SHP77 treated with DMSO at 0.1 percent for 48 hours (cell line): ENCODE results near the gene SLC25A26.
"Not testable (repeated sequence)": the region's sequence is repeated elsewhere in the genome, so short reads cannot be mapped to it uniquely, and the experiment has no call there.

Experiments used
- DNase-seq: peaks from one replicate; lab custom pipeline; 2025; lab: John Stamatoyannopoulos, UW

Gene SLC25A26, protein sequence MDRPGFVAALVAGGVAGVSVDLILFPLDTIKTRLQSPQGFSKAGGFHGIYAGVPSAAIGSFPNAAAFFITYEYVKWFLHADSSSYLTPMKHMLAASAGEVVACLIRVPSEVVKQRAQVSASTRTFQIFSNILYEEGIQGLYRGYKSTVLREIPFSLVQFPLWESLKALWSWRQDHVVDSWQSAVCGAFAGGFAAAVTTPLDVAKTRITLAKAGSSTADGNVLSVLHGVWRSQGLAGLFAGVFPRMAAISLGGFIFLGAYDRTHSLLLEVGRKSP

DNA sequence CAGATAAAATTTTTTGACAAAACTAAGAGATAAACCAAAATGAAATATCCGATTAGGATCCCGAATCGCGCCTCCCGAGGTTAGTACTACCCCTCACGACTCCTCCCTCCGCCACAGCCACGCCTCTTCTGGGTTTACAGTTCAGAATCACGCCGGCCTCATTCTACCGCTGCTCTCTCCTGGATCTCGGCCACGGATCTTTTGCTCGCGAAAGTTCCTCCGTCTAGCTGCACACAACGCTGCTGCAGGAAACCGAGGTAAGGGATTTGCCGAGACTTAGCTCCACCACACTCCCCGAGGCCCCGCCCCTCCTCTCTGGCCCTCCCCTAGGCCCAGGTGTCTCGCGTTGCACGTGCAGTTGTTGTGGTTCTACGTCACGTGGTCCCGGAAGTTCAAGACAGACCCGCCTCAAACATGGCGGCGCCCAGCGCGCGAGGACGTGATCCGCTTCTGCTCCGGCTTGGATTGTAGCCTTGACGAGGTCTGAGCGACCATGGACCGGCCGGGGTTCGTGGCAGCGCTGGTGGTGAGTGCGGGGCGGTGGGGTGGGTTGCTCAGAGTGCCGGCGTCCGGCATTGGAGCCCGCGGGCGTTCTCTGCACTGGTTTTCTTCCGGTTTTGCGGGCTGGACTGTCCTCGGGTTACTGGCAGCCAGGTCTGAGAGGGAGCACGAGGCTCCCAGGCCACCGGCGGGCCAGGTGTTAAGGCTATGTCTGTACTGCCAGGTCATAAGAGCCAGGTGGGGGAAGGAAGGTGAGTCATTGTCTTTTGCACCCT is at the start of gene SLC25A26:
SLC25A26 (plus strand) TSS at position 400 of the 776 bp plus-strand sequence; CDS start at position 494, 94 bp downstream.
- peak; percentile 96 for DNase-seq

DNA sequence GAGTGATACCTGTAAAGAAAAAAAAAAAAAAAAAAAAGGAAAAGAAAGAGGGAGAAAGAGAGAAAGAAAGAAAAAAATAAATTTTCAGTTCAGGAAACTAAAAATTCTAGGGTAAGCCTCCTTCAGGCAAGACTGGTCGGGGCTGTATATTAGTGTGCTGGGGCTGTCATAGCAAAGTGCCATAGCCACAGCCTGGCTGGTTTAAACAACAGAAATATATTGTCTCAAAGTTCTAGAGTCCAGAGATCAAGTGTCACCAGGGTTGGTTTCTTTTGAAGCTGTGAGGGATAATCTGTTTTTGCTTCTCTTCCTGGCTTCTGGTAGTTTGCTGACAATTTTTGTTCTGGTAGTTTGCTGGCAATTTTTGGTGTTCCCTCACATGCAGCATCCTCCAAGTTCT is 48.4 kb upstream of the SLC25A26 start:
- DNase-seq = no peak

DNA sequence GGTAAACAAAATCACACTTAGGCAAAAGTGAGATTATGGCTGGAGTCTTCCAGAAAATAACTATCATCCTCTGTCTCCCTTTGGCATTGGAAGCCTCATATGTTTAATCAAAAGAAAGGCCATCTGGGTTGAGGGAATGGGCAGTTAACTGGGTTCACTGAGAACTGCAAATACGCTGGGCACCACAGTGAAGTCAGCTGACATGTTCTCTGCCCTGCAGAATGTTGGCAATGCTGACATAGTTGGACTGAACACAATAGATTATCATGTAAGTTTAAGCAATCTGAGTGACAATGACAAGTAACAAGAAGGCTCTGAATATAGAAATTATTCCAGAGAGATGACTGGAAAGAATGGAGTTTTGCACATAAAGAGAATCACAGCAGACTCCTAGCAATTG is 43.8 kb upstream of the SLC25A26 start:
- DNase-seq = no peak

DNA sequence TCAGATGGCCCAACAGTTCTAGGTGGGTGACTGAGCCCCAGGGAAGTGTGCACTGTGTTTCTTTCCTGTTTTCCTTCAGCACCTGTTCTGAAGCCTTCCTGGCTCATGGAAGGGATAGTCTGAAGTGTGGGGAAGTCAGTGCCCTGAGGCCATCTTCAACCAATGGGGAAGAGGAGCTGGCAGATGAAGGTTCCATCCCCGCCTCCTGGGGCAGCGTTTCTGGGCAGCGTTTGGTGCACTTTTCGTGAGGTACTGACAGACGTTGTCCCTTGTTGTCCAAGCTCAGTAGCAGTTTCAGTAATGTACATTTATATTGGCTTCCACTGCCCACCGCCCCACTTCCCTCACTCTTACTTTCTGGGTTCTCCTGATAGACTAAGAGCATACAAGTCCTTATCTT is 42.6 kb upstream of the SLC25A26 start:
- no peak for DNase-seq

DNA sequence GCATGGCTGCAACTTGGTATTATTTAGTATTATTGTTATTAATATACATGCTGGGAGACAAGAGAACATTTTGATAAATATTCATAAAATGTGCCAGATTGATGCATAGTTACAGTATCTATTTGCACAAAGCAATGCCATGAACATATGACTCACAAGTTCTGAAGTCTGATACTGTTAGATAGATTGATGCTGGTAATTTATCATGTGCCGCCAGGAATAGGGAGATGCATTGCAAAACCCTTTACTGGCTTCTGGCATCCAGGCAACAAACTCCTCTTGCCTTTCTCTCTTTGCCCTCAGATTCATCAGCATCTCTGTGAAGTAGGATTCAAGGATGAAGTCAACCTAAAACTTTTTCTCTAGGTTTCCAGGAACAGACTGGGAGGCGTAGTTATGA is 41.0 kb upstream of the SLC25A26 start:
- no peak for DNase-seq

DNA sequence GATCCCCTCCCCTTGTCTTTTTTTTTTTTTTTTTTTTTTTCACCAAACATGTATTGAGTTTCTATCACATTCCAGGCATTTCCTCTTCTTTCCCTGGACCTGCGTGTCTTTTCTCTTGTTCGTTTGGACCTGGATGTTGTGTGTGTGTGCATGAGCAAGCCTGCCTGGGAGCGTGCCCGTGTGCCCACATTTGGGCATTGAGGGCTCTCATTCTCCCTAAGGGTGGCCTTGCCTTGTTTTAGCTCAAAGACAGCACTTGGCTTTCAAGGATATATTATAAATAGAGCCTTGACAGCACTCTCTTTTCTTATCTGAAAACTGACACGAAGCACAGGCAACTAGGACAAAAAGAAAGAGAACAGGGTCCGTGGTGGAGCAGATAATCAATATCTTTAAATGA is 39.0 kb upstream of the SLC25A26 start:
- DNase-seq = no peak

DNA sequence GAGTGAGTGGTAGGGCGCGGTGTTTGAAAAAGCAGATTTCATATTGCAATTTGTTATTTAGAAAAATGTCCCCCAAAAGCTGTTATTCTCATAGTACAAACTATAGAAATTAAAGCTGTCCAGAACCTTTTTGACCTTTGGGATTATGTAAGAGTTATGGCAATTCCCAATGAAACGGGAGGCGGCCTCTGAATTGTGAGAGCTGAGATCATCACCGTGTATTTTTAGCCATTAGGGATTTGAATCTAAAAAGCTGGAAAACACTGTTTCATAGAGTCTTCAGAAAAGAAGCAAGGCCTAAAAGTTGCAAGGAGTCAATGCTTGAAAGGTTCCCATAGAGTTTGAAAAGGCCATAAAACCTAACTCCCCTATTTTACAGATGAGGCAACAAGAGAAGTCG is 38.6 kb upstream of the SLC25A26 start:
- DNase-seq = no peak

DNA sequence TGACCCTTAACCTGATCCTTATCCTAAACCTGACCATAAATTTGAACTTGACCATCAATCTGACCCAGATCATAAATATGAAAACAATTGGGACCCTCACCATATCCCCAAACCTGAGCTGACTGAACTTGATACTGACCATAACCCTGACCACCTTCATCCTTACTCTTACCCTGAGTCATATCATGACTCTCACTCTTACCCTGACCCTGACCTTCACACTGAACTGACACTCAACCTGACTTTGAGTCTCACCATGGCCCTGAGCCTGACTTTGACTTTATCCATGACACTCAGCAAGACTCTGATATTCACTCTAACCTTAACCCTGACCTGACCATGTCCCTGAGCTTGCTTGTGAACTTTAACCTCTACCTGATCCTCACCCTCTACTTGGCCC is 34.3 kb upstream of the SLC25A26 start:
- no peak for DNase-seq

DNA sequence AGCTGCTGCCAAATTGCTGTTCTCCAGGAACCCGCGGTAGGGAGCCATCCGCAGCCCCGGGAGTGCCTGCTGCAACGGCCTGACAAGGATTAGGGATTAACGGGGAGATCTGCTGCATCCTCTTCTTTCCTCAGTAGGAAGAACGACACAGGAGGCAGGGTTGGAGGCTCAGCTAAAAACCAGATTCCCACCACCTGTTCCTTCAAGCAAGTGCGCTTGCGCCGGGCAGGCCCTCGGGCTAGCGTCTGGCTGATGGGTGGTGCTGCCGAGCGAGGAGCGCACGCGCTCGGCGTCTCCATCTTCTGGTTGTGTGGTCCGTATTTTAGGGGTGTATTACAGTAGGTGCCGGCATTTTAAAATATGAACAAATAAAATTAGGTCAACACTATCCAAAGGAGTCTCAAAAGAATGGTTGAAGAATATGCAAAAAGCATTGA is 25.4 kb upstream of the SLC25A26 start:
- DNase-seq = peak; percentile 26

DNA sequence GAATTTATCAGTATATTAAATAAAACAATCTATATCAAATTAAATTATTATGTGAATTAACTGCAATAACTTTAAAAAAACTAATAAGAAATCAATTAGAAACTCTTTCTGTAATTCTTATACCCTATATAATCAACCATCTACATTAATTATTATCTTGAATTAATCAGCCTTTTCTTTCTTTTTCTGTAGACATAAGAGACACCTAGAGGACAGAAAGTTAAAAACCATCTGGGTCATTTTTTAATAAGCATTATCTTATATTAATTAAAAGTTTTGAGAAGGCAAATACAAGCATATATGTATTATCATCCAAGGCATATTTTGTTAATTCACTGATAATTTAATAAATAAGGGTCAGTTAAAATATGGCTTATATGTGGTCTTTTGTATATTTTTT is 24.2 kb upstream of the SLC25A26 start:
- DNase-seq = no peak

DNA sequence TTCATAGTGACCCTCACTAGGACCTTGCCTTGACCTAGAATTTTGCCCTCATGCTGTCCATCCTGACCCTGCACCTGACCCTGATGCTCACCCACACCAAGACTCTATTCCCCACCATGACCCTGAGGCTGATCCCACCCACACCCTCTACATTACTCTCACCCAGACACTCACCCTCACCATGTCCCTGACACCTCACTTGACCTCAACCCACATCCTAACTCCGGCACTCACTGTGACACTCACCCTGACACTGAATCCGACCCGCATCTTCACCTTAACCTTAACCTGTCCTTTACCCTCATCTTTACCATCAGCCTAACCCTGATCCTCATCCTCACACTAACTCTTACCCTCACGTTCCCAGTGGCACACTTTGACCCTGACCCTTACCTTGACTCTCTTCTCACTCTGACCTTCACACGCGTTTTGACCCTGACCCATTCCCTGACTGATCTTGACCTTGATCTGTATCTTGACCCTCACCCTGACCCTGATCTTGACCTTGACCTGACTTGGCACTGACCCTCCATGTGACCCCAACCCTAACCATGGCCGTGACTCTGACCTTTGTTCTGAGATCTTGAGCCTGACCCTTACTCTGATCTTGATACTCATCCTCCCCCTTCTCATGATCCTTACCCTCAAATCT is 22.2 kb upstream of the SLC25A26 start:
- DNase-seq = no peak

DNA sequence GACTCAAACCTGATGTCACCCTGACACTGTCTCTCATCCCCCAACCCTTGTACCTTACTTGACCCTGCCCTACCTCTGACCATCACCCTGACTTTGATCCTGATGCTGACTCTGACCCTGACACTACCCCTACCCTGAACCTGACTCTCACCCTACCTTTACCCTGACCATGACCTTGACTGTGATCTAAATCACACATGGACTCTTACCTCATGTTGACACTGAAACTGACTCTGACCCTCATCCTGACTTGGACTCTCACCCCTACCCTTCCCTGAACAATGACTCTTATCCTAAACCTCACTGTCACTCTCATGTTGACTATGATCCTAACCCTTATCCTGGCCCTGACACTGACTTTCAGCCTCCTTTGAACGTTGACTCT is 21.7 kb upstream of the SLC25A26 start:
- no peak for DNase-seq

DNA sequence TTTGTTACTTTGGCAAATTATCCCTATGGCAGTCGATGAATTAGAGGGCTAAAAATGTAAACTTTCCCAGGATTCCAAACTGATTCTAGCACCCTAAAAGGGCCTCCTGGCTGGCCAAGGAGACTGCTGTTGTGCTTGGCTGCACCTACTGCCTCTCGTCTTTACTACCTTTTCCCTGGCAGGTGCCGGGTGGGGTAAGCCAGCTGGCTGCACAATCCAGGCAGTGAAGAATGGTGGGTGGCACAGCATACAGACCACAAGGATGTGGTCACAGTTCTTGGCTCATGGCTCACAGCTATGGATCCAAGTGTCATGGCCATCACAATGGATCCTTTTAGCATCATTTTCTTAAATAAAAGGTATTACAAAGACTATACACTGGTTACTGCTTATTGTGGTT is 20.7 kb upstream of the SLC25A26 start:
- DNase-seq = peak; percentile 24

DNA sequence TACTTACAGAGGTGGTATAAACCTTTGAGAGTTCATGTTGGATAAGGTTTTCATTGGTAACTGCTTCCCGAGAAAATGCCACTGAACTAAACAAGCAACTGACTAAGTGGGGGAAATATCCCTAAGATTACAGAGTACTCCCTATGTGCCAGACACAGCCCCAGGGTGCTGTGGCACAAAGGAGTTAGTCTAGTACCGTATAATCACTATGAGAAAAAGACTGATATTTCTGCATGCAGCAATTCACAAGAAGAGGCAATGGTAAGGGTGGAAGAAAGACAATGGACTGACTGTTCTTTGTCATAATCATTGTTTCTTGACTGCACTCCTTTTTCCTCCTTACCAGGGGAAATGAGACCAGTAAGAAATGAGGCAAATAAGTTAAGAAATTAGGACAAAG is 20.0 kb upstream of the SLC25A26 start:
- DNase-seq = no peak

DNA sequence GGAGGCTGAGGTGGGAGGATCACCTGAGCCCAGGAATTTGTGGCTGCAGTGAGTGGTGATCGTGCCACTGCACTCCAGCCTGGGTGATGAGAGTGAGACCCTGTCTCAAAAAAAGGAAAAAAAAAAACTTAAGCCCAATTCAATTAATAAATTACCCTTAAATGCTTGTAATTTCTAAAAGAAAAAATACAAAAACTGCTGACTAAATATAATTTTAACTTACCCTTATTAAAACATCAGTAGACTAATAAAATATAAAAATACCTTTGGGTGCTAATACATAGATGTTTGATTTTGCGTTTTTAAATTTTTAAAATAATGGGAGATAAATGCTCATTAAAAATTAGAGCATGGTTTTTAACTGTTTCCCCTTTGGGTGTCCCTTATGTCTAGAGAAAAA is 17.5 kb upstream of the SLC25A26 start:
- no peak for DNase-seq

DNA sequence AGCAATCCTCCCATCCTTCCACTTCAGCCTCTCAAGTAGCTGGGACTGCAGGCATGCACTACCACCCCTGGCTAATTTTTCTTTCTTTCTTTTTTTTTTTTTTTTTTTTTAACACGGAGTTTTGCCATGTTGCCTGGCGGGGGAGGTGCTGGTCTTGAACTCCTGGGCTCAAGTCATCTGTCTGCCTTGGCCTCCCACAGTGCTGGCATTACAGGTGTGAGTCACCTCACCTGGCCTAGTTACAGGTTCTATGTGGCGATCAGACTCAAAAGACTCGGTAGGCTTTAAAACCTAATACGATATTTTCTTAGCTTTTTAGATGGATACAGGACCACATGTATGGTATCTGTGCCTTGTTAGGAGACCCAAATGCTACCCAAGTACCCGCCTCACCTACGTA is 14.0 kb upstream of the SLC25A26 start:
- DNase-seq = no peak

DNA sequence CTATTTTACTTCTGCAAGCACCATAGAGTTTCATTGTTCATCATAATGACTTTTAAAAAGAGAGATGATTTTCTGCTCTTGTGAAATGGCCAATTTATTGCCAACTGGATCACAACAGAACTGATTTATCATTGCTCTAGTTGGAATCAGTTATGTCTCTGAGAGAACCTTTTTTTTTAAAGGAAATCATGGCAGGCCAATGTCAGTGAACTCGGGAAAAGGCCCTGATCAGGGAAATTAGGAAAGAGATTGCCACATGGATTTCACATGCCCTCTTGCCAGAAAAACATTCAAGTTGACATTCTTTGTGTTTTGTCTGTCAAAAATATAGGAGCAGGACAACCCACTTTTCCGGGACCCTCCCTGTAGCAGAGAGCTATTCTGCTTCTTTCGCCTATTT is 12.6 kb upstream of the SLC25A26 start:
- DNase-seq = no peak

DNA sequence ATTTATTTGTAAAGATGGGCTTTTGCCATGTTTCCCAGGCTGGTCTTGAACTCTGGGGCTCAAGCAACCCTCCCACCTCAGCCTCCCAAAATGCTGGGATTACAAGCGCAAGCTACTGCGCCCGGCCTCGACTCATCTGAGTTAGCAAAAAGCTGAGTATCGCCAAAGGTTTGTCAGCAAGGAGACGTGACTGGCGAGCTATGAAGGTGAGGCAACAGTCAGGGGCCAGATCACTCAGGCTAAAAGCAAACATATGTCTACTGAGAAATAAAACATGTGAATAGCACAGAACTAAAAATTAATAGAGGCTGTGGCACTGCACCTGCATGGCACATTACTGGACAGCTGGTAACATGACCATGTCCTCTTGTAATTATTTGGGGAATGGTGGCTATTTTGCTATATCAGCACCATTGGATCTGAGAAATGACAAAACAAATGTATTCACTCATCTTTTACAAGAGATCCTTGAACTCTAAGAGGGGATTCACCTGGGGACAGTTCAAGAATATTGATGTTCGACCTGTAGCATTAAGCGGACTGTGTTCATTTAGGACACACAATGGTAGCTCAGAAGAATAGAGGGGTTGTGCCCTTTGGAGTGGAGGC is 10.0 kb upstream of the SLC25A26 start:
- DNase-seq = no peak

DNA sequence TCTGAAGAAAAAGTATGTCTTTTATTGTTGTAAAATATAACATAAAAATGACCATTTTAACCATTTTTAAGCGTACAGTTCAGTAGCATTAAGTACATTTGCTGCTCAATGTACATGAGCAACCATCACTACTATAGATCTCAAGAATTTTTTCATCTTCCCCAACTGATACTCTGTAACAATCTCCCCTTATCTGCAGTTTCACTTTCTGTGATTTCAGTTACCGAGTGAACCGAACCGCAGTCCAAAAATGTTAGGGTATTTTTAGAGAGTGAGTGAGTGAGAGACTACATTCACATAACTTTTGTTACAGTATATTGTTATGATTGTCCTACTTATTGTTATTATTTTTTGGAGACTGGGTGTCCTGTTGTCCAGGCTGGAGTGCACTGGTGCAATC is 9.0 kb upstream of the SLC25A26 start:
- DNase-seq = no peak

DNA sequence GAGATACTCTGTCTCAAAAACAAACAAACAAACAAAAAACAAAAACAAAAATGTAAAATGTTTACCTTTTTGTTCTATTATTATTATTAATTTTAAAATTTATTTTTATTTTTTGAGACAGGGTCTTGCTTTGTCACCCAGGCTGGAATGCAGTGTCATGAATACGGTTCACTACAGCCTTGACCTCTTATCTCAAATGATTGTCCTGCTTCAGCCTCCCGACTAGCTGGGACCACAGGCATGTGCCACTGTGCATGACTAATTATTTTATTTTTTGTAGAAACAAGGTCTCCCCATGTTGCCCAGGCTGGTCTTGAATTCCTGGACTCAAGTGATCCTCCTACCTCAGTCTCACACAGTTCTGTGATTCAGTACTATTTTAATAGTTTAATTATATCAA is 5.7 kb upstream of the SLC25A26 start:
- DNase-seq = no peak

DNA sequence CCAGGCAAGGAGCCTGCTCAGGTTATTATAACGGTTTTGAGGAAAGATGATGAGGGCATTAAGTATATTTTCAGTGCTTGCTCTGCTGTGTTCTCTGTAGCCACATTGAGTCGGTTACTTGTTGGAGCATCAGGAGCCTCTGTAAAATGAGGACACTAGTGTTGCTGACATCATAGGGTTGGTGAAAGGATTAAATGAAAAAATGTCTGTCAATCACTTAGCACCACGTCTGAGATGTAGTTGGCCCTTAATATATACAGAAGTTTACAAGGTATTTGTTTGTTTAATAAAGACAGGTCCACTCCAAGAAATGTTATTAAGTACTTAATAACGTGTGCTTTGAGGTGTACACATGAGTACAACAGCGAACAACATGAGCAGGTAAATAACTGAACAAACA is 735 bp upstream of the SLC25A26 start:
- no peak for DNase-seq

DNA sequence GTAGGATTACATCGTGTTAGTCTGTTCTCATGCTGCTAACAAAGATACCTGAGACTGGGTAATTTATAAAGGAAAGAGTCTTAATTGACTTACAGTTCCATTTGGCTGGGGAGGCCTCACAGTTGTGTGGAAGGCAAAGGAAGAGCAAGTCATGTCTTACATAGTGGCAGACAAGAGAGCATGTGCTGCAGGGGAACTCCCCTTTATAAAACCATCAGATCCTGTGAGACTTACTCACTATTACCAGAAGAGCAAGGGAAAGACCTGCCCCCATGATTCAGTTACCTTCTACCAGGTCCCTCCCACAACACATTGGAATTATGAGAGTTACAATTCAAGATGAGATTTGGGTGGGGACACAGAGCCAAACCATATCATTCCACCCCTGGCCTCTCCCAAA is 3.4 kb downstream of the SLC25A26 start:
- no peak for DNase-seq

DNA sequence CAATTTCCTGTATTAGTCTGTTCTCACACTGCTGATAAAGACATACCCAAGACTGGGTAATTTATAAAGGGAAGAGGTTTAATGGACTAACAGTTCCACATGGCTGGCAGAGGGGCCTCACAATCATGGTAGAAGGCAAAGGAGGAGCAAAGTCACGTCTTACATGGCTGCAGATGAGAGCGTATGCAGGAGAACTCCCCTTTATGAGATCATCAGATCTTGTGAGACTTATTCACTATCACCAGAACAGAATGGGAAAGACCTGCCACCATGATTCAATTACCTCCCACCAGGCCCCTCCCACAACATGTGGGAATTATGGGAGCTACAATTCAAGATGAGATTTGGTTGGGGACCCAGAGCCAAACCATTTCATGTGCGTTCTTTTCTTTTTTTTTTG is 5.3 kb downstream of the SLC25A26 start:
- not testable (repeated sequence) for DNase-seq
